ENCODE results near the gene USP13.

USP13 gene

GRCh38 chr3:179702271-179702947, 49.6 kb downstream of the USP13 start:
- TF ChIP-seq, protein P1, sequence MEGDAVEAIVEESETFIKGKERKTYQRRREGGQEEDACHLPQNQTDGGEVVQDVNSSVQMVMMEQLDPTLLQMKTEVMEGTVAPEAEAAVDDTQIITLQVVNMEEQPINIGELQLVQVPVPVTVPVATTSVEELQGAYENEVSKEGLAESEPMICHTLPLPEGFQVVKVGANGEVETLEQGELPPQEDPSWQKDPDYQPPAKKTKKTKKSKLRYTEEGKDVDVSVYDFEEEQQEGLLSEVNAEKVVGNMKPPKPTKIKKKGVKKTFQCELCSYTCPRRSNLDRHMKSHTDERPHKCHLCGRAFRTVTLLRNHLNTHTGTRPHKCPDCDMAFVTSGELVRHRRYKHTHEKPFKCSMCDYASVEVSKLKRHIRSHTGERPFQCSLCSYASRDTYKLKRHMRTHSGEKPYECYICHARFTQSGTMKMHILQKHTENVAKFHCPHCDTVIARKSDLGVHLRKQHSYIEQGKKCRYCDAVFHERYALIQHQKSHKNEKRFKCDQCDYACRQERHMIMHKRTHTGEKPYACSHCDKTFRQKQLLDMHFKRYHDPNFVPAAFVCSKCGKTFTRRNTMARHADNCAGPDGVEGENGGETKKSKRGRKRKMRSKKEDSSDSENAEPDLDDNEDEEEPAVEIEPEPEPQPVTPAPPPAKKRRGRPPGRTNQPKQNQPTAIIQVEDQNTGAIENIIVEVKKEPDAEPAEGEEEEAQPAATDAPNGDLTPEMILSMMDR (conservative IDR thresholded peaks at IDR 0.05): no peak
- H3K27ac ChIP-seq: no peak overlapping the region

DNA sequence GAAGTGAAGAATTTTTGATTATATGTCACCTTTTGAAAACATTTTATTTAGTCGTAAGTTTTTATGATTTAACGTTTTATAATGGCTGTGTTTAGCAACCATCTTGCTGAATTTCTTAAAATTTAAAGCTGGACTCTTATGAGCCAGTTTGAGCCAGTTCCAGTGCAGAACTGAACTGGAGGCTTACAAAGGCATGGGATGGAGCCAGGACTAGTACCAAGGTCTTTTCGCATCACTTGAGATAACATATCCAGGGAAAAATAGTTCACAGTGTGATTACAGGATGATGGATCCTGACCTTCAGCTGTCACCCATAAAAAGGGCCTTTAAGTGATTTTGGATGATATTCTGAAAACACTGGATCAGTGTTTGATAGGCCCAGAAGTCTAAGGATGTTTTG, 51.0 kb downstream of the USP13 start:
- TF ChIP-seq, protein P1 (conservative IDR thresholded peaks at IDR 0.05): no peak
- H3K27ac ChIP-seq: no peak overlapping the region

GRCh38 chr3:179706233-179706632, 53.4 kb downstream of the USP13 start:
- TF ChIP-seq, protein P1 (conservative IDR thresholded peaks at IDR 0.05): no peak
- H3K27ac ChIP-seq: no peak overlapping the region

GRCh38 chr3:179710079-179710478, 57.2 kb downstream of the USP13 start:
- H3K27ac ChIP-seq: no peak overlapping the region
- TF ChIP-seq, protein P1 (conservative IDR thresholded peaks at IDR 0.05): no peak

DNA sequence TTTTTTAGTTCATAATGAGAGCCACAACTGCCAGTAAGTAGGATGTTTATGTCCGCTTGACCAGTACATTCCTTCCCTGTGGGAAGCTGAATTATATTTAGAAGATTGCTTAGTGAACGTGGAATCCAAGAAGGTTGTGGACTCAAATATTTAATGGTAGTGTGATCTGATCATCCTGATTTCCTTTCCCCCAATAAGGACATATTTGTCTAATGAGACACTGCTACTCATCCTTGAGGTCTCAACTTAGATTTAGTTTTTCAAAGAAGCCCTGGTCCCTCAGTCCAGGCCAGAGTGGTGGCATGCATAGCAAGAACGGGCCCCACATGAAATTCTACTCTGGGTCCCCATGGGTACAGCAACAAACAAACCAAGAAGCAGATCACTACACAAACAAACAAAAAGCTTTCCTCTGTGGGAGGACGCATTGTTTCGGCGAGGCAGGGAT, 60.8 kb downstream of the USP13 start:
- TF ChIP-seq, protein P1 (conservative IDR thresholded peaks at IDR 0.05): no peak
- no peak overlapping the region for H3K27ac ChIP-seq

GRCh38 chr3:179715582-179715981, 62.7 kb downstream of the USP13 start:
- no peak overlapping the region for H3K27ac ChIP-seq
- TF ChIP-seq, protein P1 (conservative IDR thresholded peaks at IDR 0.05): no peak

DNA sequence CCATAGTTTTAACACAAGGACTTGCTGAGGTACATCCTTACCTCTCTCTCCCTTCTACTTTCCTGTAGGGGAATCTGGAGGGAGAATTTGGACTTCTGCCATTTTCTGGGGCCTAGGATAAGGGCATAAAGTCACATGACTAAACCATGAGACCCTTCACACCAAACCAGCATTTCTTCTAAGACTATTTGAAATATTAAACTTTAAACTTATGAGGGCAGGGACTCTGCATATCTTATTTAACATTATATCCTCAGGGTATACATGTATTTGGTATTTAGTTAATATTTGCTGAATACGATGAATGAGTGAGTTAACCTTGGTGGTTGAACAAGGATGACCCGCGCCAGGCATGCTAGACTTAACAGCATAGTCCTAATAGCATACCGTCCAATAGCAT, 63.4 kb downstream of the USP13 start:
- TF ChIP-seq, protein P1 (conservative IDR thresholded peaks at IDR 0.05): no peak
- no peak overlapping the region for H3K27ac ChIP-seq
